COLO829 (cell line): Measurements from ENCODE around the gene RSPH9.
"Not testable (repeated sequence)": the region's sequence is repeated elsewhere in the genome, so short reads cannot be mapped to it uniquely, and the experiment has no call there.

Source experiments
- DNase-seq: peaks from one replicate; pipeline ENCODE4 v3.0.0; 2012; ENCODE audit warnings: low spot score

Gene RSPH9

GRCh38 chr6:43687437-43688347 lies 42.9 kb downstream of the RSPH9 start, which contains the start of gene MRPS18A:
TSS of gene MRPS18A (minus strand) at chr6:43687791. CDS start at chr6:43687779, 12 bp downstream.
- peak; percentile 88 for DNase-seq

- no peak for DNase-seq
Measured at GRCh38 chr6:43689421-43689820, 44.6 kb downstream of the RSPH9 start.

GRCh38 chr6:43695215-43695966 lies 50.6 kb downstream of the RSPH9 start:
- DNase-seq, result no peak

- DNase-seq, result no peak
Measured at GRCh38 chr6:43695967-43696291, 51.1 kb downstream of the RSPH9 start.

- DNase-seq, result no peak
Measured at GRCh38 chr6:43697421-43697820, 52.6 kb downstream of the RSPH9 start.

GRCh38 chr6:43698584-43699349 lies 53.9 kb downstream of the RSPH9 start:
- peak; percentile 23 for DNase-seq

GRCh38 chr6:43699564-43700186 lies 54.8 kb downstream of the RSPH9 start:
- DNase-seq, result no peak

GRCh38 chr6:43700939-43701560 lies 56.2 kb downstream of the RSPH9 start:
- not testable (repeated sequence) for DNase-seq

- no peak for DNase-seq
Measured at GRCh38 chr6:43702171-43702533, 57.3 kb downstream of the RSPH9 start.

GRCh38 chr6:43702534-43703440 lies 58.0 kb downstream of the RSPH9 start:
- DNase-seq, result peak; percentile 91

- DNase-seq, result no peak
Measured at GRCh38 chr6:43703512-43704429, 58.9 kb downstream of the RSPH9 start.

- DNase-seq, result no peak
Measured at GRCh38 chr6:43705996-43706395, 61.2 kb downstream of the RSPH9 start.

- no peak for DNase-seq
Measured at GRCh38 chr6:43706788-43707187, 62.0 kb downstream of the RSPH9 start.

GRCh38 chr6:43707269-43707668 lies 62.4 kb downstream of the RSPH9 start:
- DNase-seq, result no peak

- DNase-seq, result no peak
Measured at GRCh38 chr6:43707767-43708166, 62.9 kb downstream of the RSPH9 start.

GRCh38 chr6:43708860-43709653 lies 64.2 kb downstream of the RSPH9 start:
- peak; percentile 41 for DNase-seq

GRCh38 chr6:43709654-43710303 lies 64.9 kb downstream of the RSPH9 start:
- no peak for DNase-seq

- DNase-seq, result no peak
Measured at GRCh38 chr6:43710576-43710975, 65.7 kb downstream of the RSPH9 start.
